DMS153 treated with DMSO at 0.1 percent for 48 hours (cell line): ENCODE data around the gene RCAN2.
"Not testable (repeated sequence)": the region's sequence is repeated elsewhere in the genome, so short reads cannot be mapped to it uniquely, and the experiment has no call there.

Experiments used
- DNase-seq: peaks from one replicate; lab custom pipeline; 2025; ENCODE audit not compliant: unreplicated experiment; lab: John Stamatoyannopoulos, UW

RCAN2 gene

GRCh38 chr6:46440641-46441040, 50.6 kb downstream of the RCAN2 start:
- DNase-seq = no peak

GRCh38 chr6:46440141-46440540, 51.1 kb downstream of the RCAN2 start:
- DNase-seq = no peak

DNA sequence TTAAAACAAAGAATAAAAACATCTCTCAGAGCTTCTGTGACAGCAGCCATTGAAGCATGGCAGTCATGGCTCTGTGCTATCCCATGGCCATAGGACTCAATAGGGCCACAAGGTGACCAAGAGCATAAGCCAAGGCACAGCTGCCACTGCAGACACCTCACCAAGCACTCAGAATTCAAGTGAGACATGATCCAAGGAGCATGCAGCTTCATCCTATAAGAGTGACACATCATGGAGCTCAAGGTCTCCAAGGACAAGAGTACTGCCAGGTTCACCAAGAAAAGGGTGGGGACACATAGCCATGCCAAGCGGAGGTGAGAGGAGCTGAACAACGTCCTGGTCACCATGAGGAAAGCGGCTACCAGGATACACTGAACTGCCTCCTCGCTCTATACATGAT, 53.0 kb downstream of the RCAN2 start:
- DNase-seq = no peak

GRCh38 chr6:46437671-46438221, 53.5 kb downstream of the RCAN2 start:
- DNase-seq = no peak

- DNase-seq = no peak
Measured at GRCh38 chr6:46422619-46423018, 68.6 kb downstream of the RCAN2 start.

DNA sequence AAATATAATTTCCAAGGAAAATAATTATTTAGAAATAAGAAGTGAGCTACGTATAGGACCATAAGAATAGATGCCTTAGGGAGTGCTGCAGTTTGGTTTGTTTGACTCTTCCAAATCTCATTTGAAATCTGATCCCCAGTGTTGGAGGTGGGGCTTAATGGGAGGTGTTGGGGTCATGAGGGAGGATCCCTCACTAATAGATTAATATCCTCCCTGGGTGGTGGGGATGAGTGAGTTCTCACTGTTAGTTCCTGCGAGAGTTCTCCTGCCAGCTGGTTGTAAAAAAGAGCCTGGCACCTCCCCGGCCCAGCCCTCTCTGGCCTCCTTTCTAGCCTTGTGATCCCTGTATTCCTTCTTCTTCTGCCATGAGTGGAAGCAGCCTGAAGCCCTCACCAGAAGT, 69.3 kb downstream of the RCAN2 start:
- no peak for DNase-seq

- no peak for DNase-seq
Measured at GRCh38 chr6:46420921-46421638, 70.2 kb downstream of the RCAN2 start.

DNA sequence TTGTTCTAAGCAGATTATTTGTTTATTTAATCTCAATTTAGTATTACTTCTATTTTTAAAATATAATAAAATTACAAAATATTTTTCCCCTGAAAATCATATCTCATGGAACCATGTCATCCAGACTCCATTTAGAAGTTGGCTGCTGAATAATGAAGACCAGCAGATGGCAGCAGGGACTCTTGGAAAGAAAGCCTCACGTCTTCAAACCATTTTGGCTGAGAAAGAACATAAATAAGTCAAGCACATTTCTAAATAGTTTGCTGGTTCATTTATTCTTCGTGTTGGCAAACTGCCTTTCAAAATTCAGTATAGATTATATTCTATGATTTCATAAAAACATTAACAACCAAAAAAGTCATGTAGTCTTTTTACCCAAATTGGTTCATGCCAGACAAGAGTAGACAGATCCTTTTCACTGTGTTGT, 71.7 kb downstream of the RCAN2 start:
- DNase-seq = peak; percentile 42

DNA sequence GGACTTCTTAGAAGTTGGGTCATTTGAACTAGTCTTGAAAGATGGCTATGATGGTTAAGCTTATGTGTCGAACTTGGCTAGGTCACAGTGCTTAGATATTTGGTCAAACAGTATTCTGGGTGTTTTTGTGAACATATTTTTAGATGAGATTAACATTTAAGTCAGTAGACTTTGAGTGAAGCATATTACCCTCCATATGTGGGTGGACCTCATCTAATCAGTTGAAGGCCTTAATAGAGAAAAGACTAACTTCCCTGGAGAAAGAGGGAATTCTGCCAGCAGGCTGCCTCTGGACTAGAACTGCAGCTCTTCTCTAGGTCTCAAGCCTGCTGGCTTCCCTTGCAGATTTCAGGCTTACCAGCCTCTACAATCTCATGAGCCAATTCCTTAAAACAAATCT, 76.9 kb downstream of the RCAN2 start:
- no peak for DNase-seq

DNA sequence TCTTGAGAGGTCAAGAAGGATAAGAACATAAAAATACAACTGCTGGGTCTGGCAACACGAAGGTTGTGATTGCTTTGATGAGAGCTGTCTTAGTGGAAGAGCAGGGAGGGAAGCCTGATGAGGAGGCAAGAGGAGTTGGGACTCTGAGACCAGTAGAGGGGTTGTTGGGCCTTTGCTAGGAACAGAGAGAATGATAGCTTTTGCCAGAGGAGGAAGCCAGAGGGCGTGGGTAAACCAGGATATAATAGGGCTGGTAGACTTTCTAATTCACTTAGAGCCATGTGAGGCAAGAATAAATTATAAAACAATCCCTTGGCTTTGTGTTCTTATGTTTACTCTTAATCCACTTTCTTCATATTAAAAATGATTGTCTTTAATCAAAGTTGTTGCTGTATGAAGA, 78.6 kb downstream of the RCAN2 start:
- no peak for DNase-seq

GRCh38 chr6:46411456-46412197, 79.6 kb downstream of the RCAN2 start:
- no peak for DNase-seq

- peak; percentile 55 for DNase-seq
Measured at GRCh38 chr6:46410334-46410953, 80.8 kb downstream of the RCAN2 start.

DNA sequence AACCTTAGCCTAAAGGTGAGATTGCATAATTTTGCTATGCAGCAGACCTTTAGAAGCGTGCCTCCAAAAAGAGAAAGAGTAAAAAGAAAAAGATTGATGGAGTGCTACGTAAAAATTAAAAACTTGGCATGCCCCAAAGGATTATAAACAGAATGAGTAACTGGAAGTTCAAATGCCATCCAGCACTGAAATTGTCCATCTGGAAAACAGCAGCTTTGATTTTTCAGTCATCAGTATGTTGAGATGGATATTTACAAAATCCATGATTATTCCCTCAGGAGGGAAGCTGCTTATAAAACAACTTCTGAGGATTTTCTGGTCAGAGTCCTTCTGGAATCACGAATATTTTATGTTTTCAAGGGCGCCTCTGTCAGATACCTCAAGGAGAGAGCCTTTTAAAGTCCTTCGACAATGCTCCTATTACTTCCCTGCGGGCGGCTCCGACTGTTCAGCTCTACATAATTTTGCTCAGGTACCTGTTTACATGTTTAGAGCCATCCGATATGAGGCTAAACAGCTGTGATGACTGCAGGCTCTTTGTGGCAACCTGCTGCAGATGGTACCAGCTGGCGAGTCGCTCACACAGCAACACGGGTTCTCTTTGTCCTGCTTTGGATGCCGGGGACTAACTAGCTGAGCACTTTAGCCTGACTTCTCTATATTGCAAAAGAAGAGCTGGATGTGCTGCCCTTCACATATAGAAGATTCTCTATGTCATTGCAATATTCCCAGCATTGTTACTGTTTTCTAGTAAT, 83.3 kb downstream of the RCAN2 start:
- no peak for DNase-seq

GRCh38 chr6:46407246-46407645, 84.0 kb downstream of the RCAN2 start:
- no peak for DNase-seq

DNA sequence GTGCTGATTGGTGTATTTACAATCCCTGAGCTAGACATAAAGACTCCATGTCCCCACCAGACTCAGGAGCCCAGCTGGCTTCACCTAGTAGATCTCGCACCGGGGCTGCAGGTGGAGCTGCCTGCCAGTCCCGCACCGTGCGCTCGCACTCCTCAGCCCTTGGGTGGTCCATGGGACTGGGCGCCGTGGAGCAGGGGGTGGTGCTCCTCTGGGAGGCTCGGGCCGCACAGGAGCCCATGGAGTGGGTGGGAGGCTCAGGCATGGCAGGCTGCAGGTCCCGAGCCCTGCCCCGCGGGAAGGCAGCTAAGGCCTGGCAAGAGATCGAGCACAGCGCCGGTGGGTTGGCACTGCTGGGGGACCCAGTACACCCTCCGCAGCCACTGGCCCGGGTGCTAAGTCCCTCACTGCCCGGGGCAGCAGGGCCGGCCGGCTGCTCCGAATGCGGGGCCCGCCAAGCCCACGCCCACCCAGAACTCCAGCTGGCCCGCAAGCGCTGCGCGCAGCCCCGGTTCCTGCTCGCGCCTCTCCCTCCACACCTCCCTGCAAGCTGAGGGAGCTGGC, 85.5 kb downstream of the RCAN2 start:
- DNase-seq = not testable (repeated sequence)

DNA sequence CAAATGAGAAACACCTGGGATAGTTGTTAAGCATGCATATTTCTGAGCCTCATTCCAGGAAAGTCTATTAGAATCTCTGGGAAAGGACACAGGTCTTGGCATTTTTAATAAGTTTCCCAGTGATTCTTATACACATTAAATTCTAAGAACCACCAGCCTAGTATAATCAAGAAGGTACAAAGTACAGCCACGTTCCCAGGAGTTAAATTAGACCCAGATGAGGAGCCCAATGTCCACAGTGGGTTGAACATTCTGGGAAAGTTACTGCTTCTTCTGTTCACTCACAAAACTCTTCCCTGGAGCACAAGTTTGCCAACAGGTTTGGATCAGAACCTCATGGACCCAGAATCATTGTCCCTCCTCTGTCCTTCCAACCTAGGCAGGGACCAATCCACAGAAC, 90.4 kb downstream of the RCAN2 start:
- no peak for DNase-seq

DNA sequence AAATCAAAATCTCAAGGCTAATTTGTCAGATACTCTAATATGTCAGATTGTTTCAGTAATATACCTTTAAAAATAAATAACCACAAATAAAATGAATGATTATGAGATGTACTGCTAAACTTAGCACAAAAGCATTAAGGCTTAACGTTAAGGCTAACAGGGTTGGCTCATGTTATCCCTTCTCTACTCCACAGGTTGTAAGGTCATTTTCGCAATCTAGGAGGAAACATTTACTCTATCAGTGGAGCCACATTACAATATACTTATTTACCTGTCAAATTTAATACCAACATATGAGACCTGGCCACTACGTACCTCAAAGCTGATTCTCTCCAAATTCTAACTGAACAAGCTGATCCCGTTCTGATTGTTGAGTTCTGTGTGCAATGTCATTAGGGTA, 95.7 kb downstream of the RCAN2 start:
- no peak for DNase-seq

- no peak for DNase-seq
Measured at GRCh38 chr6:46393940-46394337, 97.3 kb downstream of the RCAN2 start.

DNA sequence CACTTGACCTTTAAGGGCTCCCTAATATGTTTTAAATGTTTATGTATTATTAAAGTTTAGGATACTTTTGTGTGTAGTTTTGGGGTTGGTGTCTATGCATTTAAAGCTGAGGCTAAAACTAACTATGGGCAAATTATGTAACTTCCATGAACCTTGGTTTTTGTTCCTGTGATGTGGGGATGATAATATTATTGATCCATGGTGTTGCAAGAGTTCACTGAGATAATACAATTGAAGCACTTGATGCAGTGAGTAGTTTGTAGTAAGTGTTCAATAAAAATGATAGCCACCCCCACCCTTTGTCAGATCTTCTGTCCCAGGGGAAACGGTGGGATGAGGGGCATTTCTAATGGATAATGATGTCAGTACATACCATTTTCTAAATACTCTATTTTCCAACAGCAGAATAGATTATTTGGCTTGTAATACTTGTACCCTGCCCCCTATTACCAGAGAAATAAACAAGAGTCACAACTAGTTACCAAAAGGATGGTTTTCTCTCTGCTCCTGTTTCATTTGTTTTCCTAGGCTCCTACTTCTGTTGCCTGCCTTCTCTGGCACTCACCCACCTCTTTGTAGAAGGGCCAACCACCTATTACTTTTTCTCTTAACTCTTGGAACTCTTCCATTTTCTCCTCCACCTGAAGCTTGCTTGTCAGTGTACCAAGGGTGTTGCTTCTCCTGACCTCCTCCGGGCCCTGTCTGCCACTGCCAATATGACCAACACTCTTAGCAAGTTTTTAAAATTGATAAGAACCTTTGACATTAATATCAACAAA, 97.9 kb downstream of the RCAN2 start:
- no peak for DNase-seq

DNA sequence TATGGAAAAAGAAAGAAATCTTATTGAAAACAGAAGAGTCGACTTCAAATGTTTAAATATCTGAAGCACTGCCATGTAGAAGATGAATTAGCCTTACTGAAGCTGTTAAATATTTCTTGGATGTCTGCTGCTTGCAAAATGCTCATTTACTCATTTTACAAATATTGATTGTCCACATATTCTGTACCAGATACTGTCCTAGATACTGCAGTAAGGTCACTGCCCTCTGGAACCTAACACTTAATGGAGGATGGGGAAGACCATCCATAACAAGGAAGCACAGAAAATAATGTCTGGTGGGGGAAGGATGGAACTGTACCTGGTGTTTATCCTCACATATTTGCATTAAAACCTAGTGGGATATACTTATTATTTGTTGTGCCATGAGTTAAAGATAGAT, 99.0 kb downstream of the RCAN2 start:
- no peak for DNase-seq
